Smooth muscle cell (in vitro differentiated cells): ENCODE data around the gene TCERG1. TPM values are rescaled to one million over a fixed set of nuclear protein-coding genes. Genes with fewer than 3 reads are reported as not detected.

Experiments
- DNase-seq: peaks from one replicate; lab custom pipeline; 2025; ENCODE audit not compliant: unreplicated experiment; lab: John Stamatoyannopoulos, UW
- H2AFZ ChIP-seq: fragments of 200-600 bp; sonication (generic); 2 replicates; pipeline ENCODE4 v1.6.0; 2016; ENCODE audit warnings: antibody characterized with exemption, low read depth, mild to moderate bottlenecking
- H3F3A ChIP-seq: fragments of 200-600 bp; sonication (generic); 2 replicates; pipeline ENCODE4 v1.6.0; 2017; ENCODE audit warnings: antibody characterized with exemption, low read depth
- H3K27ac ChIP-seq: fragments of 200-600 bp; sonication (generic); 2 replicates; pipeline ENCODE4 v1.5.1; 2016; ENCODE audit warnings: low read depth, mild to moderate bottlenecking
- H3K27me3 ChIP-seq: fragments of 200-600 bp; sonication (generic); 2 replicates; pipeline ENCODE4 v1.6.1; 2016; ENCODE audit warnings: low read depth, mild to moderate bottlenecking
- H3K36me3 ChIP-seq: fragments of 200-600 bp; sonication (generic); 2 replicates; pipeline ENCODE4 v1.5.1; 2016; ENCODE audit warnings: low read depth
- H3K4me1 ChIP-seq: fragments of 200-600 bp; sonication (generic); 2 replicates; pipeline ENCODE4 v1.5.1; 2016; ENCODE audit warnings: low read depth
- H3K4me2 ChIP-seq: fragments of 200-600 bp; sonication (generic); 2 replicates; pipeline ENCODE4 v1.6.0; 2016; ENCODE audit warnings: mild to moderate bottlenecking
- H3K4me3 ChIP-seq: fragments of 200-600 bp; sonication (generic); 2 replicates; pipeline ENCODE4 v1.5.1; 2016; ENCODE audit warnings: mild to moderate bottlenecking
- H3K79me2 ChIP-seq: fragments of 200-600 bp; sonication (generic); 2 replicates; pipeline ENCODE4 v1.6.0; 2016; ENCODE audit warnings: low read depth, mild to moderate bottlenecking
- H3K9ac ChIP-seq: fragments of 200-600 bp; sonication (generic); 2 replicates; pipeline ENCODE4 v1.6.0; 2016; ENCODE audit warnings: low read depth
- H3K9me3 ChIP-seq: fragments of 200-600 bp; sonication (generic); replicated peaks from 2 replicates; pipeline ENCODE4 v1.5.1; 2016; ENCODE audit warnings: low read depth
- H4K20me1 ChIP-seq: fragments of 200-600 bp; sonication (generic); 2 replicates; pipeline ENCODE4 v1.6.0; 2016; ENCODE audit warnings: low read depth
- WGBS: methylation state at CpG from one replicate; pipeline ENCODE4 v1.1.7; 2016; ENCODE audit warnings: low lambda C conversion rate; 5-methylcytosine and 5-hydroxymethylcytosine counted together
- polyA plus RNA-seq: library from polyadenylated mRNA; unstranded; fragments of >200 nt; fragmentation: Nextera tagmentation; extraction: Ambion mirVana; gene quantifications from 2 replicates; pipeline ENCODE4 v1.2.1, GENCODE V29; 2016
- total RNA-seq: library from RNA; depleted of rRNA; stranded (reverse); fragments of >200 nt; gene quantifications from 2 replicates; pipeline ENCODE4 v1.2.3, GENCODE V29; 2014
- TF ChIP-seq, protein P1 (sequence below): fragments of 200-600 bp; sonication (generic); IDR thresholded peaks from 2 replicates; pipeline ENCODE4 v1.5.1; 2017; ENCODE audit warnings: borderline replicate concordance, mild to moderate bottlenecking, antibody characterized with exemption; ENCODE audit not compliant: insufficient read depth, poor library complexity, severe bottlenecking

TCERG1 gene
- total and polyA plus RNA-seq, 2 experiments from 2014 or later = 48.8 to 87.5 TPM

DNA sequence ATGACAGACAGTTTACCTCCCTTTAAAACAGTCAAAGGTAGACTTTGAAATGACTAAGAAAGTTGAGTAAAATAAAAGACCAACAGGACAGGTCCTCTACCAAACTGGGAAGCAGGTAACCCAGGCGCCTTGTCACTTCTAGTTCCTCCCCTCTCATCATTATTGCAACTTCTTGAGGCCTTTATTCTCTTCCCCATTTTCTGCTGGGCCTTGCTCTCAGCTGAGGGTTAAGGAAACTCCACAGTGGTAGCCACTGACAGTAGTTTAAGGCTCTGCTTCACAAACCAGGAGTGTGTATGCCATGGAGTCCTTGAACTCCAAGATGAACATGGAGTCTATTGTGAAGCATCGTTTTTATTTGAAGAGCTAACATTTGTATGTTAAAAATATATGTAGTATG, 36.9 kb upstream of the TCERG1 start:
- WGBS = 93% methylated on average over 2 of the region's 2 CpGs

DNA sequence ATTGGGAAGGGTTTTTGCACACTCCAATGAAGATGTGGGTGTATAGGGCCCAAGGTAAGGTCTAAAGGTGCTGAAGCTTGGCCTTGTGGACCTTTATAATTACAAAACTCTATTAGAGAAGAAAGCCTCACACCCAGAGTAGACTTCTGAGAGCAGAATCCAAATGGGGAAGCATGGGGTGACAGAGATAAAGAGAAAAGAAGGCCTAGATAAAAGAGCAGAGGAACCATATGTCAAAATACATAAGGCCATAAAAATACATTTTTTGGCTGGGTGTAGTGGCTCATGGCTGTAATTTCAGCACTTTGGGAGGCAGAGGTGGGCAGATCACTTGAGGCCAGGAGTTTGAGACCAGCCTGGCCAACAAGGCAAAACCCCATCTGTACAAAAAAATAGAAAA, 27.4 kb upstream of the TCERG1 start:
- H3K4me2 ChIP-seq = no peak overlapping the region

More for the DNA sequence above, 36.9 kb upstream of the TCERG1 start:
- Histone ChIP-seq H3K4me3 (no peak overlapping the region), H3K9ac (no peak overlapping the region), H3K9me3 (no peaks in the 10 kb centered on the region), H3K79me2 (no peaks in the 10 kb centered on the region), H3K36me3 (no peaks in the 10 kb centered on the region), H3K4me1 (peaks cover 5% of the 10 kb centered on the region), H4K20me1 (no peaks in the 10 kb centered on the region), H3K27me3 (no peaks in the 10 kb centered on the region), H3F3A (no peaks in the 10 kb centered on the region), H2AFZ (no peak overlapping the region), H3K4me2 (no peak overlapping the region), H3K27ac (no peak overlapping the region)
- TF ChIP-seq, protein P1, sequence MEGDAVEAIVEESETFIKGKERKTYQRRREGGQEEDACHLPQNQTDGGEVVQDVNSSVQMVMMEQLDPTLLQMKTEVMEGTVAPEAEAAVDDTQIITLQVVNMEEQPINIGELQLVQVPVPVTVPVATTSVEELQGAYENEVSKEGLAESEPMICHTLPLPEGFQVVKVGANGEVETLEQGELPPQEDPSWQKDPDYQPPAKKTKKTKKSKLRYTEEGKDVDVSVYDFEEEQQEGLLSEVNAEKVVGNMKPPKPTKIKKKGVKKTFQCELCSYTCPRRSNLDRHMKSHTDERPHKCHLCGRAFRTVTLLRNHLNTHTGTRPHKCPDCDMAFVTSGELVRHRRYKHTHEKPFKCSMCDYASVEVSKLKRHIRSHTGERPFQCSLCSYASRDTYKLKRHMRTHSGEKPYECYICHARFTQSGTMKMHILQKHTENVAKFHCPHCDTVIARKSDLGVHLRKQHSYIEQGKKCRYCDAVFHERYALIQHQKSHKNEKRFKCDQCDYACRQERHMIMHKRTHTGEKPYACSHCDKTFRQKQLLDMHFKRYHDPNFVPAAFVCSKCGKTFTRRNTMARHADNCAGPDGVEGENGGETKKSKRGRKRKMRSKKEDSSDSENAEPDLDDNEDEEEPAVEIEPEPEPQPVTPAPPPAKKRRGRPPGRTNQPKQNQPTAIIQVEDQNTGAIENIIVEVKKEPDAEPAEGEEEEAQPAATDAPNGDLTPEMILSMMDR = no peak
- DNase-seq = no peak

DNA sequence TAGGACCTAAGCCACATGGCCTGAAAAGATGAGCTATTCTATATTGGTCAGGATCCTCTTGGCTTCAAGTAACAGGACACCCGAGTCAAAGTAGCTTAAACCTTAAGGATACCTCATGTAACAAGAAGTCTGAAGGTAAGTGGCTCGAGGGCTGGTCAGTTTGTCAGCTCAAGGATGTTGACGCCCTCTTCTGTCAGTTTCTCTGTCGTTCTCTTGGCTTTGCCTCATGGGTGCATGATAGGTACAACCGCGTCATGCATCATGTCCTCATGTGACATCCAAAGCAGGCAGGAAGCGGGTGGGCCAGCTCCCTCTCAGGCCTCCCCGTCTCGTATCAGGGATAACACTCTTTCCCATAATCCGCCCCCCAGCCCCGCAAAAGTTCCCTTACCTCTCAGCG, 22.1 kb upstream of the TCERG1 start:
- H3K27me3 ChIP-seq = peaks cover 23% of the 10 kb centered on the region
- no peak overlapping the region for H3K9ac ChIP-seq
- DNase-seq = no peak
- no peaks in the 10 kb centered on the region for H3F3A ChIP-seq
- 82% methylated on average over 12 of the region's 12 CpGs for WGBS
- H4K20me1 ChIP-seq = no peaks in the 10 kb centered on the region
- H3K4me1 ChIP-seq = no peaks in the 10 kb centered on the region
- H2AFZ ChIP-seq = no peak overlapping the region
- H3K36me3 ChIP-seq = no peaks in the 10 kb centered on the region
- H3K79me2 ChIP-seq = no peaks in the 10 kb centered on the region
- no peak overlapping the region for H3K4me3 ChIP-seq
- no peak overlapping the region for H3K4me2 ChIP-seq
- no peak overlapping the region for H3K27ac ChIP-seq
- TF ChIP-seq, protein P1 = no peak
- H3K9me3 ChIP-seq = no peaks in the 10 kb centered on the region

More for the DNA sequence above, 27.4 kb upstream of the TCERG1 start:
- no peak overlapping the region for H3K27ac ChIP-seq
- no peaks in the 10 kb centered on the region for H3K79me2 ChIP-seq
- no peak overlapping the region for H2AFZ ChIP-seq
- no peaks in the 10 kb centered on the region for H3K36me3 ChIP-seq
- no peaks in the 10 kb centered on the region for H3F3A ChIP-seq
- TF ChIP-seq, protein P1 = no peak
- no peaks in the 10 kb centered on the region for H3K4me1 ChIP-seq
- H4K20me1 ChIP-seq = no peaks in the 10 kb centered on the region
- no peaks in the 10 kb centered on the region for H3K9me3 ChIP-seq
- DNase-seq = no peak
- H3K27me3 ChIP-seq = peaks cover 15% of the 10 kb centered on the region
- H3K4me3 ChIP-seq = no peak overlapping the region
- H3K9ac ChIP-seq = no peak overlapping the region

DNA sequence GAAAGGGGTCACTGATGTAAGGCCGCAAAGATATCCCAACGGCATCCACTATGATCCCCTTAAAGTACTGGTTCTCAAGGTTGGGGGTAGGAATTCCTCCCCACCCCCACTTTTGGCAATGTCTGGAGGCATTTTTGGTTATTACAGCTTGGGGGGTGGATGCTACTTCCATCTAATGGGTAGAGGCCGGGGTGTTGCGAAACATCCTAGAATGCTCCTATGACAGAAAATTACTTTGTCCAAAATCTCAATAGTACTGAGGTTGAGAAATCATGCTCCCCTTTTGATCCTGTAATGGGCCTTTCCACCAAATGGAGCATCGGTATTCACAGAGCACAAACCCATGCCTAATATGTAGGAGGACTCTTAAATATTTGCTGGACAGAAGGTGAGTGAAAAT, 20.8 kb upstream of the TCERG1 start:
- WGBS = 85% methylated on average over 5 of the region's 5 CpGs
- TF ChIP-seq, protein P1 = no peak
- no peak overlapping the region for H3K4me3 ChIP-seq
- H3K4me2 ChIP-seq = no peak overlapping the region
- no peak overlapping the region for H3K27ac ChIP-seq
- DNase-seq = no peak
- no peaks in the 10 kb centered on the region for H3F3A ChIP-seq
- no peak overlapping the region for H2AFZ ChIP-seq
- peaks cover 24% of the 10 kb centered on the region for H3K27me3 ChIP-seq
- no peaks in the 10 kb centered on the region for H3K9me3 ChIP-seq
- H3K79me2 ChIP-seq = no peaks in the 10 kb centered on the region
- H3K4me1 ChIP-seq = no peaks in the 10 kb centered on the region
- no peaks in the 10 kb centered on the region for H3K36me3 ChIP-seq
- H3K9ac ChIP-seq = no peak overlapping the region
- H4K20me1 ChIP-seq = no peaks in the 10 kb centered on the region
